ES-I3 (cell line): ENCODE results near the gene MFN2.
"Not testable (repeated sequence)": the region's sequence is repeated elsewhere in the genome, so short reads cannot be mapped to it uniquely, and the experiment has no call there.

Experiments used
- H3K36me3 ChIP-seq: 2 replicates; pipeline ENCODE4 v1.6.1; 2013; ENCODE audit warnings: mild to moderate bottlenecking, low read length, control low read depth, moderate library complexity; ENCODE audit not compliant: insufficient read depth
- H3K4me1 ChIP-seq: 2 replicates; pipeline ENCODE4 v1.6.1; 2013; ENCODE audit warnings: mild to moderate bottlenecking, control low read depth, low read length; ENCODE audit not compliant: insufficient read depth
- H3K9ac ChIP-seq: 2 replicates; pipeline ENCODE4 v1.6.1; 2013; ENCODE audit warnings: low read depth, mild to moderate bottlenecking, low read length, moderate library complexity
- H3K9me3 ChIP-seq: 2 replicates; pipeline ENCODE4 v1.6.1; 2013; ENCODE audit warnings: mild to moderate bottlenecking, low read length, moderate library complexity; ENCODE audit not compliant: control insufficient read depth, insufficient read depth

Gene MFN2

DNA sequence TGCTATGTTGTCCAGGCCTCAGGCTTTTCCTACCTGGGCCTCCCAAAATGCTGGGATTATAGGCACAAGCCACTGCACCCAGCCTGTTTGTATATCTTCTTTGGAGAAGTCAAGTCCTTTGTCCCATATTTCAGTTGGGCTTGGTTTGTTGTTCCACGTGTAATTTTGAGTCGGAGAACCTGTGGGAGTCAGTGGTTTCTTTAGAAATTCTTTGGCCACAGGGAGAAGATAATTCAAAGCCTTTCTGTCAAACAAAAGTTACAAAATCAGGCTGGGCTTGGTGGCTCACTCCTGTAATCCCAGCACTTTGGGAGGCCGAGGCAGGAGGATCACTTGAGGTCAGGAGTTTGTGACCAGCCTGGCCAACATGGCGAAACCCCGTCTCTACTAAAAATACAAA is 53.2 kb downstream of the MFN2 start:
- not testable (repeated sequence) for H3K9ac ChIP-seq, H3K9me3 ChIP-seq, H3K4me1 ChIP-seq, H3K36me3 ChIP-seq

DNA sequence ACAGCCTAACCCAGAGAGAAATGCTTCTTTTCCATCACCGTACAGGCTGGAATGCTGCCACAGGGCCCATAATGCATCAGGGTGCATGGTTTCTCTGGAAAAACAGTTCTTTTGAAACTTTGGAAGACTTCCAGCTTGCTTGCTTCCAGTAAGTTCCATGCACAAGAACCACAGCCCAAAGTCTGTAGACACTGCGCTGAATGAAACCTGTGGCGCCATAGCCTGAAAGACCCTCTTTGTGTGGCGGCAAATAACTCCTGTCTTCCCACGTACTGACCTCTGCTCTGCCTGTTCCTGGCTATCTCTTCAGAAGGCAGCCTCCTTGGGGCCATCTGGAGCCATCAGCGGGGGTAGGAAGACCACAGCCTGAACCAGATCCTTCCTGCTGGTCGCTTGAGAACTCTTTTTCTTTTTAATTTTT is 54.1 kb downstream of the MFN2 start:
- Histone ChIP-seq H3K9me3 (no peaks in the 10 kb centered on the region), H3K4me1 (0 out of 2 replicates have a peak, but pooled peaks cover 3% of the 10 kb centered on the region), H3K36me3 (no peaks in the 10 kb centered on the region; the same call in 1 of the 2 replicates), H3K9ac (no peak overlapping the region)

DNA sequence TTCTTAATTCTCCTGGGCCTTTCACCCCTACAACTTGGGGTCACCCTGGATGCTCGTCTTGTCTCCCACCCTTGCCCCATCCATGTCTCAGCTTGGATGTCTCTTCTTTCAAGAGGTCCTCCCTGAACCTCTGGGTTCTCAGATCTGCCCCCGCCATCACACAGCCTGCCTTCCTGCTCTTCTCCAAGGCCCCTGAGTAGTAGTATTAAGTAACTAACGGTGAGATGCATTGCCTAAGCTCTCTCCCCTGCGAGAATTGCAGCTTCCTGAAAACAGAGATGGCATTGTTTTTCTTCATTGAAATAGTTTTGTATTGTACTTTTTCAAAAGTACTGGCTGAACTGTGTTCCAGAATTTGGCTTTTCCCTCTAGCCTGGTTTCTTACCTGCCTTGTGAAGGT is 55.1 kb downstream of the MFN2 start:
- H3K9me3 ChIP-seq = no peaks in the 10 kb centered on the region
- H3K4me1 ChIP-seq = 0 out of 2 replicates have a peak, but pooled peaks cover 3% of the 10 kb centered on the region
- no peaks in the 10 kb centered on the region for H3K36me3 ChIP-seq
- H3K9ac ChIP-seq = no peak overlapping the region

DNA sequence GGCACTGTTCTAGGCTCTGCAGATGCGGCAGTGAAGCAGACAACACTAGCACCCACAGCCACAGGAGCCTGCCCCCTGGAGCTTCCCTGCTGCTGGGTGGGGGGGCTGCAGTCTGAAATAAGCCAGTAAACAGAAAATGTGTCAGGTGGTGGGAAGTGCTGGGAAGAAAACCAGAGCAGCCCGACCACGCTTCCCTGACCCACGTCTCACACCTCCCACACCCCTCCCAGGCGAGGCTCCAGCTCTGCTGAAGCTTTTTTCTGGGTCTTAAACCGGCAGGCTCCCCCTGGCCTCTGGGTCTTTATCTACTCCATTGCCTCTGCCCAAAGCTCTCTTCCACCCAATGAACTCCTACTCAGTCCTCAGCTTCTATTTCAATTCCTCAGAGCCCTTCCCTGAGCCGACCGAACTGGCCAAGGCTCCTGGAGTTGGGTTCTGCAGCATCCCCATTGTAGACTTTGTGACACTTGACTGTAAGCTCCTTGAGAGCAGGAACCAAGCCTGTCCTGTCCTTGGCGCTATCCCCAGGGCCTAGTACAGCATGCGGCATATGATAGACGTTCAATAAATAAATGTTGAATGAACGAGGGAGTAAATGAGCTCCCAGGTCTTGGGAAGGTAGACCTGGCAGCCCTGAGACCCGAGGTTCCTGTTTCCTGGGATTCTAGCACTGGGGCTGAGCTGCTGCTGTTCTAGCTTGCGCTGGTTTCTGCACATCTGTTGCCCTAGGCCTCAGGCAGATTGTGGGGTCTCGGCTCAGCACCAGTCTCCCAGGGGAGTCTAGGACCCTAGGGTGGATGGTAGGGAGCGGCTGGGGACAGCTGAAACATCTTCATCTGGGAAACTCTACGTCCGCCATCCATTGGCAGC is 57.5 kb downstream of the MFN2 start:
- no peaks in the 10 kb centered on the region for H3K9me3 ChIP-seq
- no peaks in the 10 kb centered on the region for H3K36me3 ChIP-seq
- 0 out of 2 replicates have a peak, but pooled peaks cover 3% of the 10 kb centered on the region for H3K4me1 ChIP-seq
- H3K9ac ChIP-seq = no peak overlapping the region

DNA sequence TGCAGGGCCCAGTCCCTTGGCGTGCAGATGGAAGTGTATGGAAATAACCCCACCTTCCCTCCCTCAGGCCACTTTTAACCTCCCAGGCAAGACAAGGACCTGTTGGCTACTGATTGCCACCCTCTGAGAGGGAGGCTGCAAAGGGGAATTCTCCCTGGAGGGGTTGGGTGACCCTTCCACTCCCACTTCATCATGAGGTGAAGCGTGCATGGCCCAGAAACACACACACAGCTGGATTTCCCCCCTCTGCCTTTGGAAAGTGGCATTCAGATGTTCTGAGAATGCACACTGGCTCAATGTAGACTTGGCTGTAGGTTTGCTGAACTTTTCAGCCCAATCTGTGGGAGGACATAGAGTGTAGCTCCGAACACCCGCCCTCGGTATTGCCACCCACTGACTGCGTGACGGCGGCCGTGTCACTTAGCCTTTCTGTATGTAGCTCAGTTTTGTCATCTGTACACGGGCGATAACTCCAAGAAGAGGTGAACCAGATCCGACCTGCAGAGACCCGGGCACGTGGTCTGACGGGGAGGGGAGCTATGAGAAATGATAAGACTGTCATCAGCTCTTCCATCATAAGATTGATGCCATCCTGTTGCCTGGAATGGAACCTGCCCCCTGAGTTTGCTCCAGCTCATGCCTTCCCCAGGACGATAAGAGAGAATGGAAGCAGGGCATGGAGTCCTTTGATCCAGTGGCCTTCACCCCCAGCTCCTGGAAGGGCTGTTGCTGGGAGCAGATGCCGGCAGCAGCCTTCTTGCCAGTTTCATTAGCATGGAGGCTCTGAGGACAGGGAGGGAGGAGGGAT is 58.3 kb downstream of the MFN2 start:
- no peaks in the 10 kb centered on the region for H3K36me3 ChIP-seq
- H3K9ac ChIP-seq = no peak overlapping the region
- H3K9me3 ChIP-seq = no peaks in the 10 kb centered on the region
- 0 out of 2 replicates have a peak, but pooled peaks cover 3% of the 10 kb centered on the region for H3K4me1 ChIP-seq

DNA sequence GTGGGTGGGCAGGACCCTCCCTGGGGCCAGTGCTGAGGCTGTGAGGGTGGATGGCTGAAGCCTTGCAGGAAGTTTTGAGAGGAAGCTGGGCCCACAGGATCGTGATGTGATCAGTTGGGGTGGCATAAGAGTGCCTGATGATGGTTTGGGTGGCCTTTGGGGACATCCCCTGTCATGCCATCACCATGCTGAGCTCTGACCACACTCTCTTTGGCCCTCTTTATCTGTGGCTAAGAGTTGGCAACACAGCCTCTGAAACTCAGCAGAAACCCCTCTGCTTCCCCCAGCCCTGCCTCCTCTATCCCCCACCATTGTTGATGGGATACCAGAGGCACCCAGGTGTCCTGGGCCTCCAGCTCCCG is 58.9 kb downstream of the MFN2 start:
- no peaks in the 10 kb centered on the region for H3K36me3 ChIP-seq
- H3K9me3 ChIP-seq = no peaks in the 10 kb centered on the region
- 0 out of 2 replicates have a peak, but pooled peaks cover 3% of the 10 kb centered on the region for H3K4me1 ChIP-seq
- H3K9ac ChIP-seq = no peak overlapping the region

DNA sequence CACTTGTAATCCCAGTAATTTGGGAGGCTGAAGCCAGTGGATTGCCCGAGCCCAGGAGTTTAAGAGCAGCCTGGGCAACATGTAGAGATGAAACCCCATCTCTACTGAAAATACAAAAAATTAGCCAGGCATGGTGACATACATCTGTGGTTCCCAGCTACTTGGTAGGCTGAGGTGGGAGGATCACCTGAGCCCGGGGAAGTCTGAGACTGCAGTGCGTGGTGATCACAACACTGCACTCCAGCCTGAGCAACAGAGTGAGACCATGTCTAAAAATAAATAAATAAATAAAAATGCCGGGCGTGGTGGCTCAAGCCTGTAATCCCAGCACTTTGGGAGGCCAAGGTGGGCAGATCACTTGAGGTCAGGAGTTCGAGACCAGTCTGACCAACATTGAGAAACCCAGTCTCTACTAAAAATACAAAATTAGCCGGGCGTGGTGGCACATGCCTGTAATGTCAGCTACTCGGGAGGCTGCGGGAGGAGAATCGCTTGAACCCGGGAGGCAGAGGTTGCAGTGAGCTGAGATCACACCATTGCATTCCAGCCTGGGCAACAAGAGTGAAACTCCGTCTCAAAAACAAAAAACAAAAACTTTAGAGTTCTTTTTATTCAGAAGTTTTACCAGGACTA is 59.7 kb downstream of the MFN2 start:
- H3K36me3 ChIP-seq, H3K9ac ChIP-seq, H3K9me3 ChIP-seq, H3K4me1 ChIP-seq: not testable (repeated sequence)

DNA sequence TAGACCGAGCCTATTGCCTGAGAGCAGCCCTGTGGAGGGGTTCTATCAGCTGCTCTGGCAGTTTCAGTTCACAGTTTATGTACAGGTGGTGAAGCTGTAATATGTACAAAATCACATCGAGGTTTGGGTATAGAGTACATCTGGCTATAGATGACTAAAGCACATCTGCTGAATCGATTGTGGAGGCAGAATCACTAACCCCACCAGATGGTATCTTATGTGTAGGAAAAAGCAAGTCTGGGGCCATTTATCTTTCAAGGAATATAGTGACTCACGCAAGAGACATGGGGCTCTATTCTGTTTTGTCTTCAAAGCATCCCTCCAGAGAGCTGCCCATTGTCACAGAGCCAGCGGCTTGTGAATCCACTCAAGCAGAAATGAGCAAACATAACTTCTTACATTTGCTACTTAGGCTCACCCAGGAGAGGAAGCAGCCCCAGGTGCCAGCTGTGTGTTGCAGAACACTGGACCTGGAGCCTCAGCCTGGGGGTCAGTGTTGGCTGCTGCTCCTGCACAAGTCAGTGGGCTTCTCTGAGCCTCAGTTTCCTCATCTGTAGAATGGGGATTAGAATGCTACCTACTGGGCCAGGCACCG is 60.3 kb downstream of the MFN2 start:
- Histone ChIP-seq H3K9me3 (no peaks in the 10 kb centered on the region), H3K36me3 (no peaks in the 10 kb centered on the region), H3K9ac (no peak overlapping the region), H3K4me1 (no peaks in the 10 kb centered on the region; the same call in 1 of the 2 replicates)

DNA sequence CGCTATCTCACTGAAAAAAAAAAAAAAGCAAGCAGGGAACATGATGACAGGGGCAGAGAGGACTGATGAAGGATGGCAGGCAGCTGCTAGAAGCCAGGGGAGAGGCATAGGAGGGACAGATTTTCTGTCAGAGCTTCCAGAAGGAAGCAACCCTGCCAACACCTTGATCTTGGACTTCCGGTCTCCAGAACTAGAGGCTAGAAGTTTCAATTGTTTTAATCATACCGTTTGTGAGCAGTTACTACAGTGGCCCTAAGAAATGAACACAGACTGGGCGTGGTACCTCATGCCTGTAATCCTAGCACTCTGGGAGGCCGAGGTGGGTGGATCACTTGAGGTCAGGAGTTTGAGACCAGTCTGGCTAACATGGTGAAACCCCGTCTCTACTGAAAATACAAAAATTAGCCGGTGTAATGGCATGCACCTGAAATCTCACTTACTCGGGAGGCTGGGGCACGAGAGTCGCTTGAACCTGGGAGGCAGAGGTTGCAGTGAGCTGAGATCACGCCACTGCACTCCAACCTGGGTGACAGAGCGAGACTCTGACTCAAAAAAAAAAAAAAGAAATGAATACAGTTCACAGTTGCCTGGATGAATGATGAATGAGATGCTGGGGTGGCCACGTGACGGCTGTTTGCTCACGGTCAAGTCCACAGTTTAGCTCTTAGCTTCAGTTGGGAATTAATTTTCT is 64.1 kb downstream of the MFN2 start:
- not testable (repeated sequence) for H3K36me3 ChIP-seq, H3K9ac ChIP-seq, H3K9me3 ChIP-seq, H3K4me1 ChIP-seq

DNA sequence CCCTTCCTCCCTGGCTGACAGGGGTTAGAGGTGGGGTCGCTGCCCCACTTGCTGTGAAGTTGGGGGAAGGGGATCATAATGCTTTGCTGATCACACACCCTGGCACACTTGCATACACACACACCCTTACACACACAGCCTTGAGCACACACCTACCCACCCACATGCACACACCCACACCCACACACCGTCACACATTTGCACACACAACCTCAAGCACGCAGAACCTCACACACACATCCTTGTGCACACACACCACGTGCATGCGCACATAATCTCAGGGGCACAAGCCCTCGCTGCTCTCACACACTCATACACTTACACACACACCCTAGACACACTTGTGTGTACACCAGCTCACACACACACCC is 66.5 kb downstream of the MFN2 start:
- H3K9me3 ChIP-seq = no peaks in the 10 kb centered on the region
- H3K9ac ChIP-seq = no peak overlapping the region
- H3K4me1 ChIP-seq = no peaks in the 10 kb centered on the region; the same call in none of the 2 replicates
- no peaks in the 10 kb centered on the region for H3K36me3 ChIP-seq

DNA sequence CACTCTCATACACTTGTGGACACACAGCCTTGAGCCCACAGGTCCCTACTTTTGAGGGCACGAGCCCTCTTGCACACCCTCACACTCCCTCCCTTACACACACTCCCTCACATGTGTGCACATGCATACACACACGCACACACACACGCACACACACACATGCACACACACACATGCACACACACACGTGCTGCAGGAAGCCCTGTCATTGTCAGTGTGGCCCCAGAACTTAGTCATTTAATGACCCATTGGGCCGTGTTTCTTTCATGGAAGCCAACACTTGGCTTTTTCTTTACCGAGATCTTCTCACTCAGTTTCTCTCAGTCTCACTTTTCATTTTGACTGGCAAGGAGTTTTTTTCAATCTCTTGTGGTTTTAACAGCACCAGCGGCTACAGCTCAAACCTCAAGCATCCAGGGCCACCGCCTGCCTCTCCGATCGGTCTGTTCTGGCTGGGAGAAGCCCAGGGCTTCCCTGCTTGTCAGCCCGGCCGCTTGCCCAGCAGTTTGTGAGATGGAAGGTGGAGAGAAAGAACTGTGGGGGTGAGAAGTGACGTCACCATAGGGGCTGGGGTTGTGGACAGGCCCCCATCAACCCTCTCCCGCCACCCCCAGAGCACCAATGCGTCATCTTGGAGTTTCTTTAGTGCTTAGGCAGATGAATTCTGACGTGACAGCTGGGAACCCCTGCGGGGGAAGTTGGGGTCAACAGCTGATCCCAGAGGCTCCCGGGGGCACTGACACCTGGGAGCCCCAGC is 67.1 kb downstream of the MFN2 start:
- Histone ChIP-seq H3K36me3 (no peaks in the 10 kb centered on the region), H3K4me1 (peaks cover 2% of the 10 kb centered on the region), H3K9me3 (no peaks in the 10 kb centered on the region), H3K9ac (no peak overlapping the region)

DNA sequence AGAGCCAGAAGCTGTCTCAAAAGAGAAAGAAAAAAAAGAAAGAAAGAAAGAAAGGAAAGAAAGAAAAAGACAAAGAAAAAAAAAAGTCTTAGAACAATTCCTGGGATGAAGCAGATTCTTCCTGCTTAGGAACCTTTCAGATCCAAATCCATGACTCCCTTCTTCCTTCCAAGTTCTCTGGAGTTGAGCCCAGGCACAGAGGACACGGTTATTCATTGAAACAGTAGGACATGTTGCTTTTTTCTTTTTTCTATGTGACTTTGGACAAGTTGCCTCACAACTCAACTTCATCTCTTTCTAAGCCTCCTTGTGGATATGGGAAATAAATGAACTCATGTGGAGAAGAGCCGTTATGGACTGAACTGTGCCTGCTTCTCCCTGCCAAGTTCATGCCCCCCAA is 68.1 kb downstream of the MFN2 start:
- Histone ChIP-seq H3K9ac (no peak overlapping the region), H3K9me3 (no peaks in the 10 kb centered on the region), H3K36me3 (no peaks in the 10 kb centered on the region), H3K4me1 (peaks cover 4% of the 10 kb centered on the region)

DNA sequence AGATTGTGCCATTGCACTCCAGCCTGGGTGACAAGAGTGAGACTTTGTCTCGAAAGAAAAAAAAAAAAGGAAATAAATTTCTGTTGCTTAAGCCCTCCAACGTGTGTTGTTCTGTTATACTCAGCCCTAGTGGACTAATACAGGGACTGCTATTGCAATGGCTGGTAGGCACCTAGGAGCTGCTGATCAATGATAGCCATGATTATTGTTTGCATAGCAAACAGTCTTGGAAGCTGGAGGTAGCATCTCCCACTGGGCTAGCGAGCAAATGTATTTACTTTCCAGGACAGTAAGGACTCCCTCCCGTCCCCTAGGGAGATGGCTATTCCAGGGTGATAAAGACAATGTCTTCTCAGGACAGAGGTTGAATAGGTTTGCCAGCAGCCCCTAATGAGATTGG is 69.4 kb downstream of the MFN2 start:
- Histone ChIP-seq H3K4me1 (peaks cover 4% of the 10 kb centered on the region), H3K9me3 (no peaks in the 10 kb centered on the region), H3K9ac (no peak overlapping the region), H3K36me3 (no peaks in the 10 kb centered on the region)
